Fibroblast of skin of left quadriceps (primary cell): Measurements from ENCODE around the gene OR4D1.

Source experiments
- DNase-seq, 2 experiments: peaks; one replicate each; pipeline ENCODE4 v3.0.0-alpha.2; 2013; ENCODE audit warnings: low read depth in 2 of 2

Gene OR4D1

DNA sequence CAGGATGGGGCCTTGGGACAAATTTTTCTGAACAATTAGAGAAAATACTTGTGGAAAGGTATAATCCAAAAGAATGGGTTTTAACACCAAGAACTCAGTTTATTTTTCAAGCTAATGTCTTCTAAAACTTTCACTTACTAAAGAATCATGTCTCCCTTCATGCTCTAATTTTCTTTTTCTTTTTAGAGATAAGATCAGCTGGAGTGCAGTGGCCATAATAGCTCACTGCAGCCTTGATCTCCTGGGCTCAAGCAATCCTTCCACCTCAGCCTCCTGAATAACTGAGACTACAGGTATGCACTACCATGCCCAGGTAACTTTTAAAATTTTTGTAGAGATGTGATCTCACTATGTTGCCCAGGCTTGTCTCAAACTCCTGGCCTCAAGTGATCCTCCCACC, 5.5 kb downstream of the OR4D1 start:
- no peak for DNase-seq

DNA sequence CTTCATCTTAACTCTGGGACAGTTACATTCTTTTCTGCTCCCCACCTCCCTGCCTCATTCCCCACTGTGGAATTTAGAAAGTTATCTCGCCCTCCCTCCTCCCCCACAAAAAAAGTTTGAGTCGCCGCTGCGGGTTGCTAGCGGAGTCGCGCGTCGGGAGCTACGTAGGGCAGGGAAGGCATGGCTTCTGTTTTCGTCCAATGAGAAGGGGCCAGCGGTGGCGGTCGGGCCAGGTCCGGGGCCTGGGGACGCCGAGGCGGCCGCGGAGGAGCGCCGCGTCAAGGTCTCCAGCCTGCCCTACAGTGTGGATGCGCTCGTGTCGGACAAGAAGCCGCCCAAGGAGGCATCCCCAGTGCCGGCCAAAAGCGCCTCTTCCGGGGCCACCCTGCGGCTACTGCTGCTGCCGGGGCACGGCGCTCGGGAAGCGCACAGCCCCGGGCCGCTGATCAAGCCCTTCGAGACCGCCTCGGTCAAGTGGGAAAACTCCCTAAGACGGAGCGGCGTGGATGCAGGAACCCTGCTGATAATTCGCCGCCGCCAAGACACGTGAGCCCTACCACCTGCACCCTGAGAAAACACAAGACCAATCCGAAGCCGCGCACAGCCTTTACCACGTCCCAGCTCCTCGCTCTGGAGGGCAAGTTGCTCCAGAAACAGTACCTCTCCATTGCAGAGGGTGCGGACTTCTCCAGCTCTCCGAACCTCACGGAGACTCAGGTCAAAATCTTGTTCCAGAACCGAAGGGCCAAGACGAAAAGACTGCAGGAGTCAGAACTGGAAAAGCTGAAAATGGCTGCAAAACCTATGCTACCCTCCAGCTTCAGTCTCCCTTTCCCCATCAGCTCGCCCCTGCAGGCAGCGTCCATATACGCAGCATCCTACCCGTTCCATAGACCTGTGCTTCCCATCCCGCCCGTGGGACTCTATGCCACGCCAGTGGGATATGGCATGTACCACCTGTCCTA, 8.9 kb downstream of the OR4D1 start:
- DNase-seq: no peak

DNA sequence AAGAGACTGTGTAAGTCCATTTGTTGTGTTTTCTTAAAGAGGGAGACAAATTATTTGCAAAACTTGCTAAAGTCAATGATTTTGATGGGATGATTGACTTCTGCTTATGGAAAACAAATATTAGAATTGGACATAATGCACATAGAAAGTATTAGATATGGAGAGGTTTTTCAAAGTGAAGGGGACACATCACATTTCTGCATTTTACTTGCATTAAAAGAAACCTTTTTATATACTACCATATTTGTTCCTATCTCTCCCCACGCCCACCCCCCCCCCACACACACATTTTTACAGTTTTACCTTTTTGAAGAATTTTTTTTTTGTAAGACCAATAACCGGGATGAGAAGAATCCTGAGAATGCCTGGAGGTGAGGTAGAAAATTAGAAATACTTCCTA, 10.0 kb downstream of the OR4D1 start:
- DNase-seq: no peak

DNA sequence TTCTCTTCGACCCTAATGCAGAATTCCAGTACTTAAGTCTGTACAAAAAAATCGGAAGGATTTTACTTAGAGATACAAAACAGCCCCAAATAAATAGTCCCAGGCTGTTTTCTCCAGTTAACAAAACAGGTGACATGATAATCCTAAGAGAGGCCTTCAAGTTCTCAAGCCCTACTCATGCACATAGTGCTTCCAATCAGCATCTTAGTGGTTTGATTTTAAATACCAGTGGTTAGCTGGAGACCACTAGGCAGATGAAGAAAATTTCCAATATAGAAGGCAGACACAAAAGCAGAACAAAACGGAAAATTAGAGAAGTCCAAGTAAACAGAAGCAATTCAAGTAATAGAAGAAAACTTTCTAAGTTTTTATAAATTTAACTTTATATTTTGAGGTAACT, 13.4 kb downstream of the OR4D1 start:
- no peak for DNase-seq

DNA sequence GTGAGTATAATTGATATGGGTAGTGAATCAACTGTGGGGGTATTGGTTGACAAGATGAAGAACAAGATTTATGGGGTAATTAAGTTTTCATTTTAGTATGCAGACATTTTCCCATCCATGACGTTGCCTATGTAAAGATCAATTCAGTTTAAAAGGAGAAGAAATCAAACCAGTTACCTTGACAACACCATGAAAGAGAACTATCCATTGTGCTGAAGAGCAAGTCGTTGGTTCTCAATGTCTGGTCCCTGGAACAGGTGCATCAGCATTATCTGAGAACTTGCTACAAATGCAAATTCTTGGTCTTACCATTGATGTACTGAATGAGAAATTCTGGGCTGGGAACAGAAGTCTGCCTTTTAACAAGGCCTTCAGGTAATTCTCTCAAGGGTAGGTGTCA, 17.8 kb downstream of the OR4D1 start:
- no peak for DNase-seq

DNA sequence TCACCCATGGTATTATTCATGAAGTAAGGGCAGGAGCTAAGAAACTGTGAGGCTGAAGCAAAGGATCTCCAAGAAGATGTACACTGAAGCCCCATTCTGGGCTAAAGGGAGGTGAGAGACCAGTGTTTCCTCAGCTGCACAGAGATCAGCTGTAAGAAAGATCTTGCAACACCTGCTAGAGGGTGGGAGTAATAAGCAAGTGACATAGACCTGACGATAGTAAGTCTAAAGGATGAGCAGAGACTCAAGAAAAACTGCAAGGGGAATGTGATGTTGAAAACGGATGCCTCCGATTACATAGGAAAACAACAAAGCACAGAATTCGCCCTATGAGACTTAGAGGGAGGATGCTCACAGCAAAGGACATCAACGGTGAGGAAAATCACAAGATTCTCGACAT, 18.5 kb downstream of the OR4D1 start, which contains the start of gene OR4D2:
Gene OR4D2, plus strand, starts transcription at position 301 of the 400 bp plus-strand sequence. CDS start 2,674 bp downstream, outside the sequence.
- DNase-seq: no peak

DNA sequence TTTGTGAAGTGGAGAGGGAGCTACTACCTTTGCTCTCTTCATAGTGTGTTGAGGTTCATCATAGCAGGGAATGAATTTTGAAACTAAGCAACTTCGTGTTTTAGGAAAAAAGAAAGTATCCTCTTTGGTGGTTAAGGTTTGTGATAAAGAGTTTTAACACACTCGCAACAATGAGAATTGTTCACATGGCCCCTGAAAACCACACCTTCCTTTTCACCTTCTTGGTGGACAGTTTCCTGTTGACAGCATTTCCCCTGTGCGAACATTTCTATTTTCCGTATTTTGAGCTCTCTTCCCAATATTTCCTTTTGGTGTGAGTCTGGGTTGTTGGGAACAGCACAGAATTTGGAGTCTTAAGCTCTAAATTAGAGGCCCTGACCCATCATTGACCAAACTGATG, 22.4 kb downstream of the OR4D1 start:
- DNase-seq: no peak

DNA sequence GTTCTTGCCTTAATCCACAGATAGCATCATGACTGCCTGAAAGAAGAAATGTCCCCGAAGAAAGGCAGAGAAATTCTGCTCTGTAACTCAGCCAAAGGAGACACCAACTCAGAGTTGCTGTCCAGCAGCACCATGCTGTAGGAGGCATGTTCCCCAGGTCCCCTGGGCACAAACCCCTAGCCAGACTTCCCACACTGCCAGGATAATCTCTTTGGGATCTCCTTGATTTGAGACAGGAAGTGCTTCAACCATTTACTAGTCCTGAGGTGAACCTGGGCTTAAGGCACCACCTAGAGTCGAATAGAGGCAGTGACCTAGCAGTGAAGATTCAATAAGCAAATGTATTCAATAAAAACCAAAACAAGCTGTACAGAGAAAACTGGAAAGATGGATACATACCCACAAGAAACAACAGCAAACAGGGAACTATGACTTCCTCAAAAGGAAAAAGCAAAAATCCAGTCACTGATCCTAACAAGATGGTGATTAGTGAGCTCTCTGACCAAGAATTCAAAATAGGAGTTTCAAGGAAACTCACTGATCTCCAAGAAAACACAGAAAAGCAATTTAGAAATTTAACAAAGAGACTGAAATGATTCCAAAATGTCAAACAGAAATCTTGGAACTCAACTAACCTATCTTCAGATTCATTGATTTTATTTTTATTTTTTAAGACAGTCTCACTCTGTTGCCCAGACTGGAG, 24.3 kb downstream of the OR4D1 start:
- DNase-seq: no peak

DNA sequence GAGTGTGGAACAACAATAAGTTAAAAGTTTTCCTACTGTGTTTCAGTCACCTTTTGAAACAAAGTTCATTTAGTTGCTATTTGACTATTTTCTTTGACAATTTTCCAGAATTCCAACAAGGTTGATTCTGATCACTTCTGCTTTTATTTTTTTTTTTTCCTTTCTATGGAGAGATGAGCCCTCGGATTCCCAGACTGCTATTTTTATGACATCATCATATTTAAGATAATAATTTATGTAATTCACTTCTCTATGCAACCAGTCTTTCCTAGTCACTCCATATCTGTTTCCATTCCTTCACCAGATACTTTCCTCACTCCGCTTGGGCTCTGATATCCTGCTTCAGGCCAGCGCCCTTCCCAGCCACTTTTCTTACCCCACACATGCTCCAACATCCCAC, 26.7 kb downstream of the OR4D1 start:
- DNase-seq: no peak

DNA sequence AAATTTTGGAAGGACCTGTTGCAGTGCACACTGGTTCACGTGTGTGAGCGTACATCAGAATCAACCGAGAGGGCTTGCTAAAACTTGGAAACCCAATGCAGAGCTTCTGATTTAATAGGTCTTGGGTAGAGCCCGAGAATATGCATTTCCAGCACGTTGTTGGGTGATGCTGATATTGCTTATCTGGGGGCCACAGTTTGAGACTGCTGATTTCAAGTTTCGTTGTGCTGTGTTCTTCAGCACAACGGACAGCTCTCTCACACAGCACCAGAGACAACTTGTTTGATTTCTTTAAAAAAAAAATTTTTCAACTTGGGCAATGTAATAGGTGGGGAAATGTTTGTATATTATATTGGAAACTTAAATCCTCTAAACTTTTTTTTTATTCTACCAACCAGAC, 28.0 kb downstream of the OR4D1 start:
- DNase-seq: no peak

DNA sequence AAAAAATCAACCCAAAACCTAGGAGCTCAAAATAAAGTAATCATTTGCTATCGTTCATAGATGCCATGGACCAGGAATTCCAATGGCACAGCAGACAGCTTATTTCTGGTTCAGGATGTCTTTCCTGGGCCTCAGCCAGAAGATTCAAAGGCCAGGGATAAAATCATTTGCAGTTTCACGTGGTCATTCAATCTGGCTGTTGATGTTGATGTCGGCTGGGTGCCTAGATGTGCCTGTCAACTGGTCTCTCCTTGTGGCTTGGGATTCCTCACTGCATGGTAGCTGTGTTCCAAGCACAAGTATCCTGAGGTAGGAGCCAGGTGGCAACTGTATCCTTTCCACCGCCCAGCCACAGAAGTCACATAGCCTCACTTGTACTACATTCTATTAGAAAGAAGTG, 33.6 kb downstream of the OR4D1 start:
- DNase-seq: no peak

DNA sequence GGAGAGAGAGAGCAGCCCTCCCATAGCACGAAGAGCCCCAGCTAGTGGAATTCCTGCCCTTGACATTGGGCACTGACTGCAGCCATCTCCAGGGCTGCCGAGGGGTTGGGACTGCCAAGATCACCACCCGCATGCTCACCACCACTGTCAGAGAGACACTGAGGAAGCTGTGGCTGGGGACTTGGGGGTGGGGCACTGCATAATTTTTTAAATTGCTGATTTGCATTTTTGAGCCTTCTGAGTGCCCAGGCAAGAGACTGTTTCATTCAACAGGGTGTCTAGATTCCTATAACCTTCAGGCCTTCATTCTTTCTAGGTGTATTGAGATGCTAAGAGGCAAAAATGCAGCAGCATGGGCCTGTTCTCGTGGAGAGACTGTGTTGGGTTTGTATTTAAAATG, 35.3 kb downstream of the OR4D1 start:
- DNase-seq: no peak

DNA sequence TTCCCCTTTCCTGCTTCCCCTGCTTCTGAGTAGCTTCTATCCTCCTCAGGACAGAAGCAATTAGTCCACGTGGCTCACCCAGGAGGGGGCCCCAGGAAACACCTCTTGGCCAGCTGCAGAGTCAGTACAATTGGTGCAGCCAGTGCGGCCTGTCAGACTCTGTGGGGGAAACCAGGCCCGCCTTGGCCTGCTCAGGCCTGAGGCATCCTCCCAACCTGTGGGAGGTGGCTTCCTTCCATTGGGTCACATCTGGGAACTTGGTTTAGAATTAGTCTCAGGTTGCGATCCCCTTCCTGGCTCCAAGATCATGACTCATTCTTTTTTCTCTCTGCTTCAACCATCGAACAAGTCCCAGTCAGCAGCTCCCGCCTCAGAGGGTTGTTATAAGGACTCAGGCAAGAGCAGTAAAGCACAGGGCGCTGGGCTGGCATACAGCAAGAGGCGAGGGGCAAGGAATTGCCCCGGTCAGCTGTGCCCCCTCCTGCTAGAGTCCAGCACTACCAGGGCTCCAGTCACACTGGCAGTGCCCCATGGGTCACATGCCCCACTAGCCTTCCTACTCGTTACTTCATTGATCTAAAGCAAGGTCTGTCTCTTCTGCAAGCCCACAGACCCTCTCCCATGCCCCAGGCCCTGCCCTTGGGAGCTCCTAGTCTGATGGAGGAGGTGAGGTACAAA, 36.3 kb downstream of the OR4D1 start:
- peak; percentile 20 to 24 for DNase-seq

DNA sequence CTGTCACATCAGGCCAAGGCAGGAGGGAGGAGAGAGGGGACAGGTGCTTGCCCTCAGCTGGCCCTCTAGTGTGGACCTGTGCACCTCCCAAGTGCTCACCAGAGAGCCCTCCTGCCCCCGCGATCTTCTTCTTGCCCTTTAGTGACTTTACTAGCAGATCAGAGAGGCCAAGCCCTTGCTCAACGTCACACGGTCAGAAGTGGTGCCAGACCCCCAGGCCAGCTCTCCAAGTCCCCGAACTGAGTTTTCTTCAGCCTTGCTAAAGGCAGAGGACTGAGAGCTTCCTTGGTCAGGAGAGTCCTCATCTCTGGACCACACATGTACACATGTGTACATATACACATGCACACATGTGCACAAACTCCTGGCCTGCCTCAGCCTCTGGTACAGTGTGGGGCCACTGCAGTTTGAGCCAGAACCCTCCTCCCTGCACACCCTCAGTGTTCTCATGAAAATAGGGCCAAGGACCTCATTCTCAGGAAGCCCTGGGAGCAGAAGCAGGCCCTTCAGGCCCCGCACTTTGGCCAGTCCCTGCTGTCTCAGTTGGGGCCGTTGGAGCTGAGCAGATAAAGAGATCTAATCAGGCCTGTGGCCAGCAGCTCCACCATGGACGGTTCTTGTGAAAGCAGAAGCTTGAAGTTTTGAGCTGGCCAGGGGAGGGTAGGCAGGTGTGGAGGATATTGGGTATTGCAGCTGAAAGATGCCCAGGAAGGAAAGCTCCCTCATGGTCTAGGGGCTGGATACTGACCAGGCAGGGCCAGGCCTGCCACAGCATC, 37.0 kb downstream of the OR4D1 start:
- no peak for DNase-seq

DNA sequence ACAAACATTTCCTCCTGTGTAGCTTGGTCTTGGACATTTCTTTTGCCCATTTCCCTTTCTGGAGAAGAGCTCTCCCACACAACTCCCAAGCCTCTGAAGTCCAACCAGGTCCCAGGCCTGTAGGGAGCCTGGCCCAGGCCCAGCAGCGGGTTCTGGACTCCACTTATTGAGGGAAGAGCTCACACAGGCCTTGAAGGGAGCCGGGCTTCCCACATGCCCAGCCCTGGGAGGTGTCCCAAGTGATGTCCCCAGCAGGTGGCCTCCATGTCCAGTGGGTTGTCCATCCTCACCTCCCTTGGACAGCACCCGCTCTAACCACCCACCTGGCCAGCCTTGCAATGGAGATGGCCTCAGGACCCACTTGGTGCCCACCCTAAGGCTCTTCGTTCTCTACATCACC, 38.4 kb downstream of the OR4D1 start:
- no peak for DNase-seq

DNA sequence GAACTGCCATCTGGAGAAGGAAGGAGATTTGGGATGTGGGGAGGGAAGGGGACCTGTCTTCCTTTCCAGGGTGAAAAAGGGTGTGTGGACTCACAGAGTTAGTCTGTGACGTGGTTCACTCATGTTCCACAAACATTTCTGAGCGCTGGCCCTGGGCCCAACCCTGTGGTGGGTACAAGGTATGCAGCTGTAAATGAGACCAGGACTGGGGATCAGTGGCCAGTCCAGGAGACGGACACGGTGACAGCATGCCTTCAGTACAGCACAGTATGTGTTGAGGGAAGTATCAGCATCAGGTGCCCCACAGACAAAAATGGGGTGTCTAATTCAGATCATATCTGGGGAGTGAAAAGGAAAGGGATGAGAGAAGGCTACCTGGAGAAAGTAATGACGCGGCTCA, 38.9 kb downstream of the OR4D1 start:
- DNase-seq: no peak

DNA sequence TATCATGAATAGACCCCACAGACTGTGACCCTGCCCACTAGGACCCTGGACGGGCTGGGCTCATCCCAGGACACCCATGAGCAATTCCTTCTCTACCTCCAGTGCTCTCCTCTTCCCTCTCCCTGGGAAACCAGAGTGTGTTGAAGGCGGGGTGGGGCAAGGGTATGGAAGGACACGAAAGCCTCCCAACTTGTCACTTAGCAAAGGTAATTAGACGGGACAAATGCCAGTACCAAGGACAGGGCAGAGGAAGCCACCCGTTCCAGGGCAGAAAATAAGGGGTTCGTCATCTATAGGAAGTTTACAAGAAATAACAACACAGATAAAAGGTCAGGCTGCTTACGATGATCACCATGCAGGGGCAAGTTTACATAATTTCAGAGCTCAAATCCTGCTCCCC, 39.5 kb downstream of the OR4D1 start:
- DNase-seq: no peak

DNA sequence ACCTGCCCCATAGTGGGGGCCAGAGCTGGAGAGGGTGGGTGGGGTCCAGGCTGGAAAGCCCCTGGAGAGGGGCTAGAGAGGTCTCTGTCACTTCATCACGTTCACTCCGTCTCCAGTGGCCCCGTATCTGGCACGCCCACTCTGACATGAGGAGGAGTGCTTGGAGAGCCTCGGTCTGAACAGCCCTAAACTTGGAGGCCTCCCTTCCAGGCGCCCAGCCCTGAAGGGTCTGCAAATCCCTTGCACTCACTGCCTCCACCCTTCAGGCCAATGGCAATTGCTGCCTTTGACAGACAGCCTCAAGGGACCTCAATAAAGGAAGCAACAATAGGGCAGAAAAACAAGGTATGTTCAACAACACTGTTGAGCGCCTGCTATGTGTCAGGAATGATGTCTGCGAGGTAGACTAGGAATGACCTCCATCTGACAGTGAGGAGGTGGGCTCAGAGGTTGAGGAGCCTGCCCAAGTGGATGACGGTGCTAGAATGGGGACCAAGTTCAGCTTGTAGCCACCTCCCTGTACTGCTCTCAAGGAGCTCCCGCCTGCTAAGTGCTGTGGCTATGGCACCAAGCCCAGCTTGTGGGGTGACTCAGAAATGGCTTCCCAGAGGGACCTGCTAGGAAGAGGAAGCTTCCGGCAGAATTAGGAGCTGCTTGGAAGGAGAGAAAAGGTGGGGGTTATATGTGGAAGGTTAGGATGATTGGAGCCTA, 41.4 kb downstream of the OR4D1 start:
- DNase-seq: peak; percentile 58 to 61

DNA sequence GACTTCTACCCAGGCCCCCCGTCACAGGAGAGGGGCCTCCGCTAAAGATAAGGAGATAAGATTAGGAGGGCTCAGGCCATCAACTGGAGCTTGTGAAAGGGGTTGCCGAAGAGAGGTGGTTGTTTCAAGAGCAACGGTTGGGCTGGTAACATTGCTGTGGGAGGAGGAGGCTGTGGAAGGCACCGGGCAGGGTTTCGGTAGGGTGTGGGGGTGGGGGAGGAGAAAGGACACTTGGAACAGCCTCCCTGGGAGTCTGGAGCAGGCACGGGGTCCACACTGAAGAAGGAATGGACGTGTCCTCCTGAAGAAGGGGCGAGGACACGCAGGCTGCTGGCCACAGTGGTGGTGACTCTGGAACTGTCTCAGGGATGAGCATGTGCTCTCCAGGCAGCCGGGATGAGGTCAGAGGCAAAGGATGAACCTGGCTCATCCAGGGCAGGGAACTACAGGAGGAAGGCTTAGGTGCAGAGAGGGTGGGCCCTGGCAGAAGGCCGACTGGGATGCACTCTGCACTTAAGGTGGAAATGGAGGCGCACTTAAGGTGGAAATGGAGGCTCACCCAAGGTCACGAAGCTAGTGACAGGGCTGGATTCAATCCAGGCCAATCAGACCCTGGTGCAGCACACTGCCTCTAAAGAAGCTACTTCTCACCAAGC, 43.2 kb downstream of the OR4D1 start:
- DNase-seq: no peak

DNA sequence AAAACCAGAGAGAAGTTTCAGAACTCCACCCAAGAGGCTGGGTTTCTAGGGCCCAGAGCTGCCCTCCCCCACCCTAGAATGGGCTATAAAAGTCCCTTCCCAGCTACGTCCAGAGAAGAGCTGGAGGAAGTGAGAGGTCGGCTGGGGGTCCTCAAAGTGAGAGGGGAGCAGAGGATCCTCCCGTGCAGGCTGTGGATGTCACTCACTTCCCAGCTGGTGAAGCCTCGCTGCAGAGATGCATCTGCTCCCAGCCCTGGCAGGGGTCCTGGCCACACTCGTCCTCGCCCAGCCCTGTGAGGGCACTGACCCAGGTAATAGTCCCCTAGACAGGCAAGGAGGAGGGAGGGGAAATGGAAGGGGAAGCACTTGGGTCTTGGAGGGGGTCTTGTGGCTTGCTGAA, 44.4 kb downstream of the OR4D1 start, which contains the start of gene EPX:
Gene EPX, plus strand, starts transcription at position 115 of the 400 bp plus-strand sequence. Its CDS starts 121 bp downstream, at position 236.
- DNase-seq: no peak
